HCT116 (cell line): ENCODE data around the gene KRT82. TPM values are rescaled to one million over a fixed set of nuclear protein-coding genes. Genes with fewer than 3 reads are reported as not detected.

ENCODE experiments used
- ATAC-seq: fragments of 200-7000 bp; cut with Tn5 transposase; 2 replicates; pipeline ENCODE4 v1.9.1; 2020; ENCODE audit warnings: mild to moderate bottlenecking, moderate library complexity
- BruUV-seq: library from RNA; stranded (reverse); fragments of 400-500 nt; replicated peaks from 2 replicates; lab custom pipeline; 2021; lab: Mats Ljungman, UMichigan
- CTCF ChIA-PET: fragments of 300-600 bp; sonication (Branson Sonifier 250); formaldehyde crosslinking; loops from one replicate; lab custom pipeline; 2021; ENCODE audit warnings: antibody characterized with exemption; lab: Charles Lee
- POLR2A ChIA-PET: fragments of 300-600, 350-600 bp; sonication (Branson Sonifier 250); formaldehyde crosslinking; loops from one replicate; lab custom pipeline; 2021; ENCODE audit warnings: antibody characterized with exemption; lab: Charles Lee
- RAD21 ChIA-PET, 2 experiments: fragments of 300-600 bp; sonication (Branson Sonifier 250); formaldehyde crosslinking; loops; one replicate each; lab custom pipeline; 2023; ENCODE audit warnings: low total read pairs in 2 of 2; ENCODE audit not compliant: uncharacterized antibody in 2 of 2, unreplicated experiment in 2 of 2, low non-redundant PET in 1 of 2; lab: Charles Lee
- DNase-seq: peaks from one replicate; pipeline ENCODE4 v3.0.0-alpha.2; 2010; ENCODE audit warnings: low read depth, low spot score
- H2AFZ ChIP-seq: fragments of 200-600 bp; shearing (Covaris generic), sonication (generic); 2 replicates; pipeline ENCODE4 v1.6.1; 2017; ENCODE audit warnings: low read depth, mixed run types, mixed read lengths, antibody characterized with exemption, low read length; ENCODE audit not compliant: poor library complexity, severe bottlenecking
- H3K27ac ChIP-seq: 2 replicates; pipeline ENCODE4 v1.5.1; 2012; ENCODE audit warnings: low read depth, low read length
- H3K27me3 ChIP-seq: fragments of 200-600 bp; sonication (generic); 2 replicates; pipeline ENCODE4 v1.6.1; 2016; ENCODE audit warnings: mixed run types, low read length, mixed read lengths; ENCODE audit not compliant: insufficient read depth
- H3K36me3 ChIP-seq, 2 experiments: fragments of 200-500 bp in 1 of 2; fragments of 200-600 bp in 1 of 2; sonication (Bioruptor generic) in 1 of 2; sonication (generic) in 1 of 2; 2 replicates each; pipeline versions ENCODE4 v1.5.1 to v1.6.1; 2014 to 2016; ENCODE audit warnings: low read length in 2 of 2, inconsistent platforms in 1 of 2, mixed read lengths in 1 of 2, mixed run types in 1 of 2; ENCODE audit not compliant: insufficient read depth in 2 of 2, control insufficient read depth in 1 of 2
- H3K4me1 ChIP-seq, 2 experiments: fragments of 200-600 bp in 1 of 2; sonication (generic) in 1 of 2; 2 replicates each; pipeline versions ENCODE4 v1.5.1 to v1.6.1; 2012 to 2017; ENCODE audit warnings: low read length in 2 of 2, inconsistent platforms in 1 of 2, mild to moderate bottlenecking in 1 of 2, mixed read lengths in 1 of 2, mixed run types in 1 of 2, moderate library complexity in 1 of 2; ENCODE audit not compliant: insufficient read depth in 2 of 2, control insufficient read depth in 1 of 2
- H3K4me2 ChIP-seq: fragments of 200-600 bp; sonication (generic); 2 replicates; pipeline ENCODE4 v1.6.1; 2017; ENCODE audit warnings: mixed run types, low read length, mixed read lengths
- H3K4me3 ChIP-seq, 2 experiments: fragments of 200-600 bp in 1 of 2; sonication (generic) in 1 of 2; replicated peaks in 1 of 2; 2 replicates each; pipeline ENCODE4 v1.5.1; 2011 to 2016; ENCODE audit warnings: low read length in 2 of 2, control low read depth in 1 of 2, low read depth in 1 of 2, mild to moderate bottlenecking in 1 of 2, mixed read lengths in 1 of 2, mixed run types in 1 of 2
- H3K79me2 ChIP-seq: fragments of 200-600 bp; sonication (generic); 2 replicates; pipeline ENCODE4 v1.6.1; 2017; ENCODE audit warnings: mild to moderate bottlenecking, mixed run types, low read length, moderate library complexity, mixed read lengths; ENCODE audit not compliant: insufficient read depth
- H3K9ac ChIP-seq: fragments of 200-600 bp; sonication (generic); 2 replicates; pipeline ENCODE4 v1.6.1; 2016; ENCODE audit warnings: low read length, mixed read lengths
- H3K9me2 ChIP-seq: fragments of 200-600 bp; sonication (generic), shearing (Covaris generic); 2 replicates; pipeline ENCODE4 v1.6.1; 2017; ENCODE audit warnings: mixed run types, mild to moderate bottlenecking, moderate library complexity; ENCODE audit not compliant: insufficient read depth
- H3K9me3 ChIP-seq, 2 experiments: fragments of 200-500 bp in 1 of 2; fragments of 200-600 bp in 1 of 2; sonication (Bioruptor generic) in 1 of 2; sonication (generic) in 1 of 2; 2 replicates each; pipeline ENCODE4 v1.6.1; 2014 to 2017; ENCODE audit warnings: low read length in 2 of 2, mixed read lengths in 2 of 2, inconsistent platforms in 1 of 2, low read depth in 1 of 2, mild to moderate bottlenecking in 1 of 2, mixed run types in 1 of 2, moderate library complexity in 1 of 2; ENCODE audit not compliant: control insufficient read depth in 1 of 2, insufficient read depth in 1 of 2
- H4K20me1 ChIP-seq: fragments of 200-600 bp; sonication (generic), shearing (Covaris generic); 2 replicates; pipeline ENCODE4 v1.6.1; 2017; ENCODE audit warnings: mixed run types, mild to moderate bottlenecking, moderate library complexity; ENCODE audit not compliant: insufficient read depth
- CBX3 ChIP-seq: IDR thresholded peaks from 2 replicates; pipeline ENCODE4 v1.6.1; 2012; ENCODE audit warnings: low read depth
- EGR1 ChIP-seq: IDR thresholded peaks from 2 replicates; pipeline ENCODE4 v1.6.1; 2012; ENCODE audit warnings: low read depth
- EZH2phosphoT487 ChIP-seq: fragments of 200-600 bp; IDR thresholded peaks from 2 replicates; pipeline ENCODE4 v1.6.1; 2018; ENCODE audit warnings: antibody characterized with exemption, borderline replicate concordance
- FOSL1 ChIP-seq: IDR thresholded peaks from 2 replicates; pipeline ENCODE4 v1.6.1; 2012; ENCODE audit warnings: low read depth
- JUND ChIP-seq: IDR thresholded peaks from 2 replicates; pipeline ENCODE4 v1.6.1; 2012
- POLR2A ChIP-seq: IDR thresholded peaks from 2 replicates; pipeline ENCODE4 v1.7.0; 2011; ENCODE audit warnings: borderline replicate concordance; ENCODE audit not compliant: insufficient read depth, insufficient read length; ENCODE audit errors: extremely low read depth
- POLR2AphosphoS5 ChIP-seq: IDR thresholded peaks from 2 replicates; pipeline ENCODE4 v1.6.1; 2011; ENCODE audit warnings: mild to moderate bottlenecking, low read depth, low read length, moderate library complexity
- SIN3A ChIP-seq: IDR thresholded peaks from 2 replicates; pipeline ENCODE4 v1.6.1; 2012; ENCODE audit warnings: low read depth
- SP1 ChIP-seq: IDR thresholded peaks from 2 replicates; pipeline ENCODE4 v1.6.1; 2012; ENCODE audit warnings: low read depth
- YY1 ChIP-seq: IDR thresholded peaks from 2 replicates; pipeline ENCODE4 v1.6.1; 2011; ENCODE audit warnings: low read length, low read depth, moderate library complexity, mild to moderate bottlenecking; ENCODE audit not compliant: insufficient replicate concordance; ENCODE audit errors: extremely low read depth
- ZFX ChIP-seq: fragments of 450-650 bp; IDR thresholded peaks from 2 replicates; pipeline ENCODE4 v1.6.1; 2017
- ZNF274 ChIP-seq: fragments of 200-500 bp; sonication (Bioruptor generic); IDR thresholded peaks from 2 replicates; pipeline ENCODE4 v1.6.1; 2014; ENCODE audit warnings: mild to moderate bottlenecking, low read depth, low read length, inconsistent platforms
- intact Hi-C: fragments of 100-400 bp; cut with micrococcal nuclease; formaldehyde crosslinking; loops from 2 replicates; pipeline ENCODE4 v1.10.0; 2022
- total RNA-seq: library from RNA; stranded (reverse); gene quantifications from one replicate; pipeline ENCODE4 v1.2.1, GENCODE V29; 2021; ENCODE audit not compliant: unreplicated experiment
- TF ChIP-seq, protein P1 (sequence below): IDR thresholded peaks from 2 replicates; pipeline ENCODE4 v1.6.1; 2012
- TF ChIP-seq, protein P2 (sequence below): IDR thresholded peaks from 2 replicates; pipeline ENCODE4 v1.6.1; 2011; ENCODE audit warnings: mild to moderate bottlenecking, low read length, moderate library complexity; ENCODE audit not compliant: insufficient replicate concordance; ENCODE audit errors: extremely low read depth

KRT82 gene
- total RNA-seq, 1 experiment from 2014 or later: not detected

DNA sequence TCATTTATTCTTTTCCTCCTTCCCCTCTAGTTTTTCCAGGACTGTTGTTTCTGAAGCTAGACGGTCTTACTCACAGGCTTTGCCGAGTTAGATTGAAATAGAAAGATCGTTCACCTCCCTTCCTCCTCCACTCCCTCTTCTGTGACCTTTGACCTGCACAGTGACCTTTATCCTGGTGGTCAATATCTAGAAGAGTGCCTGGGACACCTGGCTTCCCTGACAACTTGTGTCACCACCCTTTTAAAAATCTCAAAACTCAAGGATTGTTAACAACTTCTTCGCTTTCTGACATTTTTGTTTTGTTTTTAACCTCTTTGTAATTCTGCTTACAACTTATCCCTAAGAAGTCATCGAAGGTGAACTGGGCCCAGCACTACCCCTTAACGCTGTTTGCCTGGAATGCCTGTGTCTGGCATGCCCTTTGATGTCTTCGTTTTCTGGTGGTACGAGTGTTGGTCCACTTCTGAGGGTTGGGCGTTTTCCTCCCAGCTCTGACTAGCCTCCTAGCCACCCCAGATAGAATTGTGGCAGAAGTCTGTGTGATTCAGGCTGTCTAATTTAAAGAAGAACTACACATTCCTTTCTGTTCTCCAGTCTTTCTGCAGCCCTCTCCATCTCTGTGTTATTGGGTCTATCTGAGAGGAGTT, 30.8 kb upstream of the KRT82 start:
- H3K27me3 ChIP-seq: no peaks in the 10 kb centered on the region
- RAD21 ChIA-PET: no interaction called here
- H3K9me2 ChIP-seq: no peaks in the 10 kb centered on the region
- H3K36me3 ChIP-seq: no peaks in the 10 kb centered on the region
- no peaks in the 10 kb centered on the region for H3K9me3 ChIP-seq
- POLR2A ChIA-PET: no interaction called here
- TF ChIP-seq SP1 (no peak), ZFX (no peak), EZH2phosphoT487 (no peak), FOSL1 (no peak), JUND (no peak), ZNF274 (no peak), EGR1 (no peak), SIN3A (no peak), POLR2A (no peak), CBX3 (no peak), YY1 (no peak), POLR2AphosphoS5 (no peak)
- TF ChIP-seq, protein P1, sequence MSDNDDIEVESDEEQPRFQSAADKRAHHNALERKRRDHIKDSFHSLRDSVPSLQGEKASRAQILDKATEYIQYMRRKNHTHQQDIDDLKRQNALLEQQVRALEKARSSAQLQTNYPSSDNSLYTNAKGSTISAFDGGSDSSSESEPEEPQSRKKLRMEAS: no peak
- TF ChIP-seq, protein P2, sequence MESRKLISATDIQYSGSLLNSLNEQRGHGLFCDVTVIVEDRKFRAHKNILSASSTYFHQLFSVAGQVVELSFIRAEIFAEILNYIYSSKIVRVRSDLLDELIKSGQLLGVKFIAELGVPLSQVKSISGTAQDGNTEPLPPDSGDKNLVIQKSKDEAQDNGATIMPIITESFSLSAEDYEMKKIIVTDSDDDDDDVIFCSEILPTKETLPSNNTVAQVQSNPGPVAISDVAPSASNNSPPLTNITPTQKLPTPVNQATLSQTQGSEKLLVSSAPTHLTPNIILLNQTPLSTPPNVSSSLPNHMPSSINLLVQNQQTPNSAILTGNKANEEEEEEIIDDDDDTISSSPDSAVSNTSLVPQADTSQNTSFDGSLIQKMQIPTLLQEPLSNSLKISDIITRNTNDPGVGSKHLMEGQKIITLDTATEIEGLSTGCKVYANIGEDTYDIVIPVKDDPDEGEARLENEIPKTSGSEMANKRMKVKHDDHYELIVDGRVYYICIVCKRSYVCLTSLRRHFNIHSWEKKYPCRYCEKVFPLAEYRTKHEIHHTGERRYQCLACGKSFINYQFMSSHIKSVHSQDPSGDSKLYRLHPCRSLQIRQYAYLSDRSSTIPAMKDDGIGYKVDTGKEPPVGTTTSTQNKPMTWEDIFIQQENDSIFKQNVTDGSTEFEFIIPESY: no peak
- TF ChIP-seq, all 23 proteins: peak for 0
- peak overlapping the region; percentile 3 for H2AFZ ChIP-seq
- H3K4me3 ChIP-seq: no peak overlapping the region
- DNase-seq: no peak
- intact Hi-C loops: no loop called here
- H4K20me1 ChIP-seq: no peaks in the 10 kb centered on the region
- H3K27ac ChIP-seq: no peak overlapping the region
- H3K4me2 ChIP-seq: no peak overlapping the region
- CTCF ChIA-PET: no interaction called here
- no peak for ATAC-seq
- H3K4me1 ChIP-seq: peaks cover 16 to 66% of the 10 kb centered on the region in 2 experiments
- H3K9ac ChIP-seq: no peak overlapping the region
- H3K79me2 ChIP-seq: no peaks in the 10 kb centered on the region
- BruUV-seq: no TSS peak
